CD1c-positive myeloid dendritic cell (primary cell): ENCODE measurements around the gene PDE11A.

Experiments used
- DNase-seq: peaks from one replicate; pipeline ENCODE4 v3.0.0-alpha.2; 2016; ENCODE audit errors: extremely low spot score

The PDE11A gene

GRCh38 chr2:177692783-177693269, 379.8 kb downstream of the PDE11A start:
- DNase-seq = no peak

- DNase-seq = no peak
Measured at GRCh38 chr2:177692042-177692782, 380.4 kb downstream of the PDE11A start.

GRCh38 chr2:177691177-177691576, 381.4 kb downstream of the PDE11A start:
- DNase-seq = no peak

- DNase-seq = no peak
Measured at GRCh38 chr2:177689623-177690022, 383.0 kb downstream of the PDE11A start.

- DNase-seq = no peak
Measured at GRCh38 chr2:177688844-177689243, 383.7 kb downstream of the PDE11A start.

- no peak for DNase-seq
Measured at GRCh38 chr2:177683661-177684069, 388.9 kb downstream of the PDE11A start.

GRCh38 chr2:177682836-177683660, 389.5 kb downstream of the PDE11A start:
- no peak for DNase-seq

- DNase-seq = no peak
Measured at GRCh38 chr2:177682006-177682405, 390.6 kb downstream of the PDE11A start.

GRCh38 chr2:177680866-177681712, 391.5 kb downstream of the PDE11A start:
- no peak for DNase-seq

- DNase-seq = no peak
Measured at GRCh38 chr2:177679611-177680605, 392.7 kb downstream of the PDE11A start.

GRCh38 chr2:177678939-177679338, 393.6 kb downstream of the PDE11A start:
- no peak for DNase-seq

- DNase-seq = no peak
Measured at GRCh38 chr2:177676636-177677035, 395.9 kb downstream of the PDE11A start.

- no peak for DNase-seq
Measured at GRCh38 chr2:177675825-177676224, 396.8 kb downstream of the PDE11A start.

GRCh38 chr2:177675350-177675821, 397.2 kb downstream of the PDE11A start:
- no peak for DNase-seq

- no peak for DNase-seq
Measured at GRCh38 chr2:177673602-177674595, 398.7 kb downstream of the PDE11A start.

GRCh38 chr2:177671662-177672061, 400.9 kb downstream of the PDE11A start:
- no peak for DNase-seq

GRCh38 chr2:177670791-177671535, 401.6 kb downstream of the PDE11A start:
- no peak for DNase-seq

GRCh38 chr2:177669625-177670330, 402.8 kb downstream of the PDE11A start:
- no peak for DNase-seq
